ENCODE data around the gene NET1. TPM values are rescaled to one million over a fixed set of nuclear protein-coding genes. Genes with fewer than 3 reads are reported as not detected.
A peak's percentile ranks its signal among the peaks of the same experiment; 100 is the strongest.

Gene NET1
- total RNA-seq, 2 experiments from 2014 or later = 20.3 to 22.7 TPM

DNA sequence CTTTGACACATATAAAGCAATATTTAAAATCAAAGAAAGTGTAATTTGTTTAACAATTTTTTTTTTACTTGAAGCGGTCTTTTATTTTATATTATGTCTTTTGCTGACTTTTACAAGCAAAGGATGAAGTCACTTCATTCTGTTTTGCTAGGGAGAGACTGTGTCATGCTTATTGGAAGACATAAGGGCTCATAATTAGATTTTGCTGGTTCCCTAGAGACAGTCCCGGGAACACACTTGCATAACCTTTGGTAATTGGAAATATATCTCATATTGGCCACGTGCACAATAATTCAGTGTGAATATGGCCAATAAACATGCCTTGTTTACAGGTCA lies 448 bp upstream of the NET1 start:
- peaks cover 2% of the 10 kb centered on the region for H3K4me1 Mint-ChIP-seq
- DNase-seq (no peak), ATAC-seq (ENCODE audit: low read depth) (peak; percentile 8)
- H3K9me3 Mint-ChIP-seq = peaks cover 3% of the 10 kb centered on the region
- POLR2A ChIA-PET = no interaction called here
- H3K27me3 Mint-ChIP-seq = peaks cover 18% of the 10 kb centered on the region
- peak overlapping the region; percentile 89 for H3K4me3 Mint-ChIP-seq
- H3K36me3 Mint-ChIP-seq = peaks cover 7% of the 10 kb centered on the region
- peak overlapping the region; percentile 53 for H3K27ac Mint-ChIP-seq

DNA sequence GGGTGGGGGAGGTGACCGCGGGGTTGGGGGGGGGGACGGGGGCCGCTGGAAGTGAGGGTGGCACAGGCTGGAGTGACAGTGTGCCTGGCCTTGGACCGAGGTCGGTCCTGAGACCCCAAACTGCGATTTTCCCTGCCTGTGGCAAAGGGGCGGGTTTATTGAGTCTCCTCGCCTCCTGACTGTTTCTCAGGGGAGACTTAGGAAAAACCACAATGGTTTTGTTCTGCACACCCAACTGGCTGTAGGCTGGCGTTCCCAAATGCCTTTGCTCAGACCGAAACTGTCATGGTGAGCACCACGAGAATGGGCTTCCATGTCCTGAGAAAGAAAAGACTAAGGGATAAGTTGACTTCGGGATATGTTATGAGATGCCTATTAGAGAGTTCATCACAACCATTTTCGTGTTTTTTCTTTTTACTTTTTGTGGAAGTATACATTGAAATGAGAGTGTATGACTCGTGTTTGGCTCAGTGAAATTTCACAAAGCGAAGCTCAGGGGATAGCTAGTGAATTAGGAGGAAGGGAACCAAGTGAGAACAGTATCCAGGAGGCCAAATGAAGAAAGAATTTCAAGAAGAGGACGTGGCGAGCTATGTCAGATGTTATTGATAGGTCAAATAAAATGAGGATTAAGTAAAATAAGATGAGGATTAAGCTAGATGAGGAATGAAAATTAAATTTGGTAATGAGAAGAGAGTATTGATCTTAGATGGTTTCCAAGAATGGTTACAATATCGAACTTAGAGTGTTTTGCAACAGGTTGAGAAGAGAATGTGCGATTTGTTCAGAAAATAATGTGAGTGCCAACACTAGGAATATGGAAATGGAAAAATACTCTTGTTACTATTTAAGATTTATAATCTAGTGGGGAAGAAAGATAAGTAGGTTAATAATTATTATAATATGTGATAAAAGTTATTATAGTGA lies 918 bp downstream of the NET1 start:
- no peak for ATAC-seq (ENCODE audit: low read depth)
- no peak for DNase-seq
- Mint-ChIP-seq H3K9me3 (peaks cover 3% of the 10 kb centered on the region), H3K27ac (no peak overlapping the region), H3K4me1 (peaks cover 2% of the 10 kb centered on the region), H3K4me3 (no peak overlapping the region), H3K36me3 (peaks cover 20% of the 10 kb centered on the region), H3K27me3 (peaks cover 14% of the 10 kb centered on the region)
- POLR2A ChIA-PET = interaction anchor here (0.8 kb wide), 1 partner anchor 25 kb away, joined by 3 read pairs; no protein-coding TSS in a partner anchor

DNA sequence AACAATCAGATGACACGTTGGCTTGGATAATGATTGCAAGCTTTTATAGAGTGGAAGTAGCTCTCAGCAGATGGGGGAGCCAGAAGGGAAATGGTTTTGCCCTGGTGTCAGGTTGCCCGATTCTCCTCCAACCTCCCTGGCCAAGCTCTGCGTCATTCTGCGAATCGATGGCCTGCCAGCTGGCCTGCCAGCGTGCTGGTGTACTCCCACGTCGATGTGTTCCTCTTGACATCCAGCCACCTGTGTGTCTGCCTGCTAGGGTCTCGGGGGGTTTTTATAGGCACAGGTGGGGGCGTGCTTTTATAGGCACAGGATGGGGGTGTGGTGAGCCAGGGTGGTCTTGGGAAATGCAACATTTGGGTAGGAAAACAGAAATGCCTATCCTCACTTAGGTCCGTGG lies 4.6 kb downstream of the NET1 start:
- Mint-ChIP-seq H3K4me1 (peaks cover 3% of the 10 kb centered on the region), H3K36me3 (peaks cover 45% of the 10 kb centered on the region), H3K27me3 (no peaks in the 10 kb centered on the region), H3K27ac (no peak overlapping the region), H3K4me3 (no peak overlapping the region), H3K9me3 (peaks cover 17% of the 10 kb centered on the region)
- ATAC-seq (ENCODE audit: low read depth) = no peak
- POLR2A ChIA-PET = no interaction called here
- no peak for DNase-seq

DNA sequence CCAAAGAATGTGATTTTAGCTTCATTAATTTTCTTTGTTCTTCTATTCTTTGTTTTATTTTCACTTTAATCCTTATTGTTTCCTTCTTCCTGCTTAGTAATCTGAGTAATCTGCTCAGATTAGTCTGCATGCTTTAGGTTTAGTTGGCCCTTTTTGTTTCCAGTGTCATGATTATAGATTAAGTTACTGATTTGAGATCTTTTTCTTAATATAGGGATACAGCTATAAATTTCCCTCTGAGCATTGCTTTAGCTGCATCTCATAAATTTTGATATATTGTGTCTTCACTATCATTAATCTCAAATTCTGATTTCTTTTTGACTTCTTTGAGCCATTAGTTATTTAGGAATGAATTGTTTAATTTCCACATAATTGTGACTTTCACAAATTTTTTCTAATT lies 6.2 kb downstream of the NET1 start:
- DNase-seq (no peak), ATAC-seq (ENCODE audit: low read depth) (no peak)
- Mint-ChIP-seq H3K27me3 (no peaks in the 10 kb centered on the region), H3K4me1 (peaks cover 3% of the 10 kb centered on the region), H3K36me3 (peaks cover 51% of the 10 kb centered on the region), H3K4me3 (no peak overlapping the region), H3K9me3 (peaks cover 17% of the 10 kb centered on the region), H3K27ac (no peak overlapping the region)
- POLR2A ChIA-PET = no interaction called here

DNA sequence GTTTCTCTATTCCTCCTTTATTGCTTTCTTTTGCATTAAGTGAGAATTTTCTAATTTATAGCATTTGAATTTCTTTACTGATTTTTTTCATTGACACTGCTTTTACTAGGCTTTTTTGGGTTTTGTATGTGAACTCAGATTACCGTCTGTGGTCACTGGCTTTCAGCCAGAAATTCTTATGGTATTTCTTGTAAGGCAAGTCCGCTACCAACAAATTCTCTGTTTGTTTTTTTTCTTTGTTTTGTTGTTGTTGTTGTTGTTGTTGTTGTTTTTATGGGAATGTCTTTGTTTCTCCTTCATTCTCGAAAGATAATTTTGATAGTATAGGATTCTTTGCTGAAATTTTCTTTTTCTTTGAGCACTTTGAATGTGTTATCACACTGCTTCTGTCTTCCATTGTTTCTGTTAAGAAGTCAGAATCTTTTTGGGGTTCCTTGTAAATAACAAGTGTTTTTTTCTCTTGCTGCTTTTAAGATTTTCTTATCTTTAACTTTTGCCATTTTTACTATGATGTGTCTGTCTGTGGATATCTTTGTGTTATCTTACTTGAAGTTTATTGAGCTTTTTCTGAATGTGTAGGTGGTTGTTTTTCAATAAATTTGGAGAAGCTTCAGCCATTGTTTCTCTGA lies 7.2 kb downstream of the NET1 start:
- no peaks in the 10 kb centered on the region for H3K27me3 Mint-ChIP-seq
- no peak overlapping the region for H3K4me3 Mint-ChIP-seq
- peaks cover 17% of the 10 kb centered on the region for H3K9me3 Mint-ChIP-seq
- peaks cover 51% of the 10 kb centered on the region for H3K36me3 Mint-ChIP-seq
- POLR2A ChIA-PET = no interaction called here
- H3K4me1 Mint-ChIP-seq = peaks cover 3% of the 10 kb centered on the region
- no peak overlapping the region for H3K27ac Mint-ChIP-seq
- no peak for DNase-seq
- ATAC-seq (ENCODE audit: low read depth) = no peak

DNA sequence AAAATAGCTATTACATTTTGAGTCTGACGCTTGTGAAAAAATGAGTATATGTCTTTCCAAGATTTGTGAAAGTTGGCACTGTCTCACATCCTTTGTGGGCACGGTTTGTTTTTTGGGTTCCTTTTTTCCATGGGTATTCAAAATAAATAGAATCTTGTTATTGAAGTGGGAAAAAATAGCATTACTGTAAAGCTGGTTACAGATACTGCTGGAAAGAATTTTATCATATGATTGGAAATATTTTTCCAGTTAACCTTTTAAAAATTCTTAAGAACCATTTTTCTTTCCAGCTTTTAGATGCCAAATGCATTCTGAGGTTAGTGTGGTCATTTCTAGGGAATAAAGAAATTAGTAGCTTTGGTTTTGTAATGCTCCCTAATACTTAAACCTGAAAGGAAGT lies 11.4 kb downstream of the NET1 start:
- no peaks in the 10 kb centered on the region for H3K27me3 Mint-ChIP-seq
- H3K4me1 Mint-ChIP-seq = peaks cover 3% of the 10 kb centered on the region
- H3K4me3 Mint-ChIP-seq = no peak overlapping the region
- no peak overlapping the region for H3K27ac Mint-ChIP-seq
- POLR2A ChIA-PET = no interaction called here
- peaks cover 11% of the 10 kb centered on the region for H3K9me3 Mint-ChIP-seq
- H3K36me3 Mint-ChIP-seq = peaks cover 33% of the 10 kb centered on the region
- ATAC-seq (ENCODE audit: low read depth) (no peak), DNase-seq (no peak)

DNA sequence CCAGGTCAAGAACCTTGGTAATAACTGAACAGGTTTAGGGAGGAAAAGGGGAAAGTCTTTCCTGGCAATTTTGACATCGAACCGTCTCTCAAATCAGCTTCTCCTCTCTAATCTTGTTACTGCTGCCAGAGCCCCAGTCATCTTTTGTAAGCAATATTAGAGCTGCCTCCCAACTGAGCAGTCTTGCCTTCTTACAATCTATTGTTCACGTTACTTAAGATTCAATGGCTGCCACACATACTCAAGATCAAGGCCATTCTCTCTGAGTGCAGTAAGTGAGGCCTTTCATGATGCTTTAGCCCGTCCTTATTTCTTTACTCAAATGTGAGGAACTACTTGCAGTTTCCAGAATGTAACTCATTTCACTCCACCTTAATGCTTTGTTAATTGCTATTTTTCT lies 12.4 kb downstream of the NET1 start:
- no peaks in the 10 kb centered on the region for H3K27me3 Mint-ChIP-seq
- H3K4me1 Mint-ChIP-seq = peaks cover 1% of the 10 kb centered on the region
- H3K36me3 Mint-ChIP-seq = peaks cover 28% of the 10 kb centered on the region
- peaks cover 3% of the 10 kb centered on the region for H3K9me3 Mint-ChIP-seq
- H3K4me3 Mint-ChIP-seq = no peak overlapping the region
- ATAC-seq (ENCODE audit: low read depth) (no peak), DNase-seq (no peak)
- no peak overlapping the region for H3K27ac Mint-ChIP-seq
- POLR2A ChIA-PET = no interaction called here

DNA sequence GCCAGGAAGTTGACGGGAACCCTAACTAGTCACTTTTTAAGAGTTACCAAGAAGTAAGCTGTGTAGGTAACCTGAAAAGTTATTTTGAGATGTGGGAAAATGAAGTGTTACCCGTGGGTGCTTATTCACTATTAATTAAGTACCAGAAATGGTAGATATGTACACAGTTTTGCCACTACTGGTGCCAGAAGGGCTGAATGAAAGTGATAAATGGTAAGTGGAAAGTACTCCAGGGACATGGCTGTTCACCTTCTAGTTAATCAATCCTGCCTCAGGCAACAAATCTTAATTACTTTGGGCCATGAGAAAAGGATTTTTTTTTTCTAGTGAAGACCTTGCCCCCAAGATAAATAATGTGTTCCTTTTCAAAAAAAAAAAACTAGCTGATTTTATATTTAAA lies 15.8 kb downstream of the NET1 start:
- POLR2A ChIA-PET = interaction anchor here (0.6 kb wide), 1 partner anchor 171 kb away, joined by 3 read pairs; no protein-coding TSS in a partner anchor
- peaks cover 1% of the 10 kb centered on the region for H3K4me1 Mint-ChIP-seq
- DNase-seq (no peak), ATAC-seq (ENCODE audit: low read depth) (no peak)
- no peaks in the 10 kb centered on the region for H3K27me3 Mint-ChIP-seq
- peaks cover 24% of the 10 kb centered on the region for H3K36me3 Mint-ChIP-seq
- H3K4me3 Mint-ChIP-seq = no peak overlapping the region
- peaks cover 2% of the 10 kb centered on the region for H3K9me3 Mint-ChIP-seq
- H3K27ac Mint-ChIP-seq = no peak overlapping the region

DNA sequence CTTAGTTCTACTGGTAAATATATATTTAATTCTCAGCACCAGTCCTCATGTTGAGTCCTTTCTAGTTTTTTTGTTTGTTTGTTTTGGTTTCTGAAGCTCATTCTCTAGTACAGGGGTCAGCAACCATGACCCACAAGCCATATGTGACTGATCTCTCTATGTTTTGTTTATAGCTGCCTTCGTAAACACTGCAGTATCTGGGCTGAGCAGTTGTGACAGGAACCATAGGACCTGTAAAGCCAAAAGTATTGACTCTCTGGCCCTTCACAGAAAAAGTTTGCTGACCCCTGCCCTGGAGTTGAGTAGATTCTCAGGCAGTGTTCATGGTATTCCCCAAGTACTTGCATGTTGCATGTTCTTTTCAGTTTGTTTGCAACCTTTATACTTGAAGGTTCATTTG lies 20.8 kb downstream of the NET1 start:
- Mint-ChIP-seq H3K27me3 (no peaks in the 10 kb centered on the region), H3K36me3 (peaks cover 21% of the 10 kb centered on the region), H3K4me3 (no peak overlapping the region), H3K4me1 (peaks cover 8% of the 10 kb centered on the region), H3K9me3 (peaks cover 2% of the 10 kb centered on the region), H3K27ac (no peak overlapping the region)
- DNase-seq = no peak
- ATAC-seq (ENCODE audit: low read depth) = no peak
- POLR2A ChIA-PET = no interaction called here

DNA sequence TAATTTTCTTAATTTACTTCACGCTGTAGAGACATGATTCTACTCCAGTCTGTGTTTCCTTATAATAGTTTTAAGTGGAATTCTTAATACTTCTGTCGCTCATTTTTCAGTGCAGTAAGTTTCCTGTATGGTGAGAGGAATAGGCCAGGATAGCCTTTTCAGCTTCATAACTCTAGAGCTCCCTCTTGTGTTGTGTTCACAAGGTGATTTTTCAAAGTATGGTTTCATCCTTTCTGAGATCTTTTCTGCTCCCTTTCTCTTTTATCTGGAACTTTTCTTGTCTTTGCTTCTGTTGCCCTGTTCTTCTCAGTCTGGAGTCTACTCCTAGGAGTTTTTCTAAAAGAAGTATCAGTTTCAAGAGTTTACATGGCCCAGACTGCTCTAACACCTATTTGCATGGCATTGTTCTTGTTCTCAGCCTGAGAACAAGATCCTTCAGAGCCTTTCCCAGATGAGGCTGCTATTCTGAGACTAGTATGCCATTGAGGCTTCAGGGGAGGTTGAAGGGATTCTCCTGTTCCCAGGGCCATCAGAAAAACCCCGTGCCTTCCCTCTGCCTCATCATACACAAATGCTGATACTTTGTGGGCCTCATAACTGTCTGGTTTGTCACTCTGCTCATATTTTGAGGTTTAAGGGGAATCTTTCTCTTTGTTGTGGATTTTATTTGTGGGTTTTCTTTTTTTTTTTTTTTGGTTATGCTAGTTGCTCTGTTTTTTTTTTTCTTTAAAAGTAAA lies 21.8 kb downstream of the NET1 start:
- H3K27ac Mint-ChIP-seq = peak overlapping the region; percentile 35

DNA sequence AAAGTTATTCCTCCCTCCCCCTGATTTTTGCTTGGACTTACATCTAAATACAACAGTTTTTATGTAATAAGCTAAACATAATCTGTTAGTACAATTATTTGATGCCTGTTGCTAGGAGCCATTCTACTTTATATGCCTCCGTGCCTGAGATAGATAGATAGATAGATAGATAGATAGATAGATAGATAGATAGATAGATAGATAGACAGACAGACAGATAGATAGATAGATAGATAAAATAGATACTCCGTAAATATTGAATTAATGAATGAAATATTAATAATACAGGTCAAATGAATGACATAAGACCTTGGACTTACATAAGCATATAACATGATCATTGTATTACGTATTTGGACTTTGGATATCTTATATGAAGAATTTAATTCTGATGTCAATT lies 23.0 kb downstream of the NET1 start:
- Mint-ChIP-seq H3K4me3 (no peak overlapping the region), H3K9me3 (peaks cover 2% of the 10 kb centered on the region), H3K27ac (no peak overlapping the region), H3K36me3 (peaks cover 18% of the 10 kb centered on the region), H3K27me3 (no peaks in the 10 kb centered on the region), H3K4me1 (peaks cover 8% of the 10 kb centered on the region)
- DNase-seq = no peak
- POLR2A ChIA-PET = no interaction called here
- ATAC-seq (ENCODE audit: low read depth) = no peak

More for the DNA sequence above, 21.8 kb downstream of the NET1 start:
- Mint-ChIP-seq H3K36me3 (peaks cover 21% of the 10 kb centered on the region), H3K4me3 (peak overlapping the region; percentile 15), H3K9me3 (peaks cover 2% of the 10 kb centered on the region), H3K4me1 (peaks cover 8% of the 10 kb centered on the region), H3K27me3 (no peaks in the 10 kb centered on the region)
- POLR2A ChIA-PET = interaction anchor here (0.7 kb wide), 1 partner anchor 377 kb away, joined by 3 read pairs; no protein-coding TSS in a partner anchor
- ATAC-seq (ENCODE audit: low read depth) (peak; percentile 58), DNase-seq (no peak)

DNA sequence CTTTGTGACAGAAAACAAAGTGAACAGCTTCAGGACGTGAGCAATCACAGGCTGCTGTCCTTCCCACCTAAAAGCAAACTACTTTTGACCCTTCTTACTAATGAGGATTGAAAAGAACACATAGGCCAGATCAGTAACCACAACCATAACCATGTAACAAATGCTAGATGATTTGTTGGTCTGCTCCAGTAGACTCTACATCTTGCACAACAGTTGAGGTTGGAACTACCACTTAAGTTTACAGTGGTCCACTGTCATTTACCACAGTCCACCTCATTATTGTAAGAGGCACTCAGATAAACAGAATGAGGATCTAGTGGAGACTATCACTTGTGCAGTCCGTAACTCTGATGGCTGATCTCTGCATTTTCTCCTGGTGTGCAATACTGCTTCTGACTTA lies 27.8 kb downstream of the NET1 start:
- Mint-ChIP-seq H3K36me3 (peaks cover 11% of the 10 kb centered on the region), H3K4me1 (peaks cover 14% of the 10 kb centered on the region), H3K4me3 (no peak overlapping the region), H3K27me3 (no peaks in the 10 kb centered on the region), H3K27ac (no peak overlapping the region), H3K9me3 (no peaks in the 10 kb centered on the region)
- POLR2A ChIA-PET = no interaction called here
- ATAC-seq (ENCODE audit: low read depth) (no peak), DNase-seq (no peak)

DNA sequence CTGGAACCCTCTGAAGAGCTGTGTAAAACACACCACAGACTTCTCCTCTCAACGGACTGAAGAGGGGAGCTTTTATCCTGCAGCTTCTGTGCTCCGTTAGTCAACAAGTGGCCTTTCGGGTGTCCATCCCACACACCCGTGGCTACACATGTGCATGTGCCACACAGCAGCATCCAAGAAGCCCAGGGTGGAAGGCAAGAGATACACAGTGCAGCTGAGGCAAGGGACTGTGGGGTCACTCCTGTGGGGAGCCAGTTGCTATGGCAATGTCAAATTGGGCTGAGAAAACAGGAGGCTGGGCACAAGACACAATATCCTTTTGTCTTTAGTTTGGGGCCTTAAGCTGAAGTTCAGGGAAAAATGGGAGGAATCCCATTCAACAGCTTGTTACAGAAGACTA lies 28.7 kb downstream of the NET1 start:
- POLR2A ChIA-PET = no interaction called here
- no peak for ATAC-seq (ENCODE audit: low read depth)

More for the DNA sequence above, 28.7 kb downstream of the NET1 start:
- Mint-ChIP-seq H3K36me3 (peaks cover 9% of the 10 kb centered on the region), H3K27ac (no peak overlapping the region), H3K4me1 (peaks cover 14% of the 10 kb centered on the region), H3K9me3 (no peaks in the 10 kb centered on the region), H3K4me3 (no peak overlapping the region), H3K27me3 (no peaks in the 10 kb centered on the region)
- DNase-seq = no peak
